ENCODE results near the gene ROBO1. TPM values are rescaled to one million over a fixed set of nuclear protein-coding genes. Genes with fewer than 3 reads are reported as not detected.

The ROBO1 gene
- total RNA-seq, 1 donor from 2014 or later: 43.7 TPM

DNA sequence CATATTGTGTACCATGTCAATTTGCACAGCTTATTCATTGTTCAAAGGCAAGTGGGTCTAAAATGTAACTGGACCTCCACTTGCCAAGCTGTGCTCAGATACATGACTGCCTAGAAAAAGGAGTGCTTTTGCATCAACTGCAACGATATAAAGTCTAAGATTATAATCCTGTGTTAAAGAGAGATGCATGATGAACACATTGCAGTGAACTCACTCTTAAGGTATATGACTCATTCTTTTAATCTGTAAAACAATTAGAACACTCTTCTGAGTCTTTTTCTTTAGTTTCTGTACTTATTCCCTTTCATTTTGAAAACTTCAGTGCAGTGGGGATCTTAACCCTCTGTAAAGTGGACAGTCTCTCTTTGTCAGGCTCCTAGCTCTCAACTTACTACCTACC lies 982.8 kb downstream of the ROBO1 start:
- Mint-ChIP-seq H3K27me3 (ENCODE audit: low read depth) (no peaks in the 10 kb centered on the region), H3K36me3 (ENCODE audit: low read depth) (no peaks in the 10 kb centered on the region), H3K9me3 (ENCODE audit: low read depth) (peaks cover 3% of the 10 kb centered on the region), H3K4me1 (ENCODE audit: low read depth) (peaks cover 9% of the 10 kb centered on the region), H3K4me3 (ENCODE audit: unreplicated experiment) (no peak overlapping the region), H3K27ac (ENCODE audit: unreplicated experiment) (no peak overlapping the region)
- no peak for DNase-seq (ENCODE audit: low spot score)
- TF ChIP-seq CTCF (IDR thresholded peaks at IDR 0.05): no peak

- peaks cover 5% of the 10 kb centered on the region for H3K36me3 Mint-ChIP-seq (ENCODE audit: low read depth)
- peaks cover 9% of the 10 kb centered on the region for H3K4me1 Mint-ChIP-seq (ENCODE audit: low read depth)
- no peak overlapping the region for H3K4me3 Mint-ChIP-seq (ENCODE audit: unreplicated experiment)
These were observed 986.4 kb downstream of the ROBO1 start for GRCh38 chr3:78781351-78781750.

GRCh38 chr3:78765671-78766485 lies 1001.9 kb downstream of the ROBO1 start:
- DNase-seq (ENCODE audit: low spot score): no peak
- H3K36me3 Mint-ChIP-seq (ENCODE audit: low read depth): peaks cover 3% of the 10 kb centered on the region
- H3K9me3 Mint-ChIP-seq (ENCODE audit: low read depth): peaks cover 7% of the 10 kb centered on the region
- no peak for TF ChIP-seq CTCF (IDR thresholded peaks at IDR 0.05)
- no peaks in the 10 kb centered on the region for H3K27me3 Mint-ChIP-seq (ENCODE audit: low read depth)
- no peak overlapping the region for H3K4me3 Mint-ChIP-seq (ENCODE audit: unreplicated experiment)
- peaks cover 7% of the 10 kb centered on the region for H3K4me1 Mint-ChIP-seq (ENCODE audit: low read depth)
- no peak overlapping the region for H3K27ac Mint-ChIP-seq (ENCODE audit: unreplicated experiment)

More at GRCh38 chr3:78781351-78781750, 986.4 kb downstream of the ROBO1 start:
- Mint-ChIP-seq H3K27ac (ENCODE audit: unreplicated experiment) (no peak overlapping the region), H3K27me3 (ENCODE audit: low read depth) (no peaks in the 10 kb centered on the region), H3K9me3 (ENCODE audit: low read depth) (peaks cover 17% of the 10 kb centered on the region)
- DNase-seq (ENCODE audit: low spot score): no peak
- no peak for TF ChIP-seq CTCF (IDR thresholded peaks at IDR 0.05)

GRCh38 chr3:78764634-78765033 lies 1003.2 kb downstream of the ROBO1 start:
- H3K27ac Mint-ChIP-seq (ENCODE audit: unreplicated experiment): no peak overlapping the region
- no peak for TF ChIP-seq CTCF (IDR thresholded peaks at IDR 0.05)
- no peak for DNase-seq (ENCODE audit: low spot score)
- H3K36me3 Mint-ChIP-seq (ENCODE audit: low read depth): peaks cover 3% of the 10 kb centered on the region
- H3K4me3 Mint-ChIP-seq (ENCODE audit: unreplicated experiment): no peak overlapping the region
- no peaks in the 10 kb centered on the region for H3K27me3 Mint-ChIP-seq (ENCODE audit: low read depth)
- peaks cover 7% of the 10 kb centered on the region for H3K4me1 Mint-ChIP-seq (ENCODE audit: low read depth)
- peaks cover 7% of the 10 kb centered on the region for H3K9me3 Mint-ChIP-seq (ENCODE audit: low read depth)

DNA sequence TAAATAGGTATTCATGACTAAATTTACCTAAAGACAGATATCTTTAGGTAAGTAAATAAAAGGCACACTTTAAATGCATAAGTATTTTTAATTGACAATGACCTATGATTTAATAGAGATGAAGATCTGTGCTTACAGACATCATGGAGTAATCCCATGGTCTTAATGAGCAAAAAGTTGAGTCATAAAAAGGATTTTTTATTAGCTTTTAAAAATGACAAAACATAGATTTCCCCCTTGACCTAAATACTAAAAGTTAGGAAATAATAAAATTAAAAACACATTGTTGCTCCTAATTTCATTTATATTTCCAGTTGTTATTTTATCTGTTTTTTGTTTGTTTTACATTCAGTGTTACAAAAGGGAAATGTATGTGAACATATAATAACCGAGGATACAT lies 1005.7 kb downstream of the ROBO1 start:
- Mint-ChIP-seq H3K4me1 (ENCODE audit: low read depth) (peaks cover 7% of the 10 kb centered on the region), H3K4me3 (ENCODE audit: unreplicated experiment) (no peak overlapping the region), H3K36me3 (ENCODE audit: low read depth) (no peaks in the 10 kb centered on the region), H3K9me3 (ENCODE audit: low read depth) (no peaks in the 10 kb centered on the region), H3K27me3 (ENCODE audit: low read depth) (no peaks in the 10 kb centered on the region), H3K27ac (ENCODE audit: unreplicated experiment) (no peak overlapping the region)
- no peak for TF ChIP-seq CTCF (IDR thresholded peaks at IDR 0.05)
- no peak for DNase-seq (ENCODE audit: low spot score)
